Measurements from ENCODE around the gene PTPRE.

Gene PTPRE

GRCh38 chr10:128047991-128048818 is 141.3 kb downstream of the PTPRE start:
- Histone ChIP-seq H3K36me3 (ENCODE audit: control insufficient read depth, low read length) (peaks cover 22% of the 10 kb centered on the region), H3K4me1 (ENCODE audit: control insufficient read depth, low read length) (peaks cover 56% of the 10 kb centered on the region), H4K20me1 (ENCODE audit: control insufficient read depth, insufficient read depth, low read depth, low read length) (no peaks in the 10 kb centered on the region), H3K4me3 (ENCODE audit: low read length) (peak overlapping the region; percentile 88), H3K9me3 (ENCODE audit: control insufficient read depth, insufficient read depth, low read length) (no peaks in the 10 kb centered on the region), H3K27ac (ENCODE audit: low read depth, low read length) (peak overlapping the region; percentile 80), H3K9me2 (replicated peaks; ENCODE audit: control insufficient read depth, low read length) (no peaks in the 10 kb centered on the region), H3K79me2 (ENCODE audit: control insufficient read depth, low read length) (peaks cover 28% of the 10 kb centered on the region), H3F3A (ENCODE audit: control insufficient read depth, insufficient read depth) (peaks cover 6% of the 10 kb centered on the region), H3K27me3 (ENCODE audit: control insufficient read depth, low read length) (no peaks in the 10 kb centered on the region), H3K4me2 (ENCODE audit: low read length) (peak overlapping the region; percentile 91)
- TF ChIP-seq EZH2phosphoT487 (IDR thresholded peaks at IDR 0.05; ENCODE audit: borderline replicate concordance, low read length): no peak
- TF ChIP-seq, protein P1, sequence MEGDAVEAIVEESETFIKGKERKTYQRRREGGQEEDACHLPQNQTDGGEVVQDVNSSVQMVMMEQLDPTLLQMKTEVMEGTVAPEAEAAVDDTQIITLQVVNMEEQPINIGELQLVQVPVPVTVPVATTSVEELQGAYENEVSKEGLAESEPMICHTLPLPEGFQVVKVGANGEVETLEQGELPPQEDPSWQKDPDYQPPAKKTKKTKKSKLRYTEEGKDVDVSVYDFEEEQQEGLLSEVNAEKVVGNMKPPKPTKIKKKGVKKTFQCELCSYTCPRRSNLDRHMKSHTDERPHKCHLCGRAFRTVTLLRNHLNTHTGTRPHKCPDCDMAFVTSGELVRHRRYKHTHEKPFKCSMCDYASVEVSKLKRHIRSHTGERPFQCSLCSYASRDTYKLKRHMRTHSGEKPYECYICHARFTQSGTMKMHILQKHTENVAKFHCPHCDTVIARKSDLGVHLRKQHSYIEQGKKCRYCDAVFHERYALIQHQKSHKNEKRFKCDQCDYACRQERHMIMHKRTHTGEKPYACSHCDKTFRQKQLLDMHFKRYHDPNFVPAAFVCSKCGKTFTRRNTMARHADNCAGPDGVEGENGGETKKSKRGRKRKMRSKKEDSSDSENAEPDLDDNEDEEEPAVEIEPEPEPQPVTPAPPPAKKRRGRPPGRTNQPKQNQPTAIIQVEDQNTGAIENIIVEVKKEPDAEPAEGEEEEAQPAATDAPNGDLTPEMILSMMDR (IDR thresholded peaks at IDR 0.05; ENCODE audit: low read depth, low read length, poor library complexity, severe bottlenecking): no peak

DNA sequence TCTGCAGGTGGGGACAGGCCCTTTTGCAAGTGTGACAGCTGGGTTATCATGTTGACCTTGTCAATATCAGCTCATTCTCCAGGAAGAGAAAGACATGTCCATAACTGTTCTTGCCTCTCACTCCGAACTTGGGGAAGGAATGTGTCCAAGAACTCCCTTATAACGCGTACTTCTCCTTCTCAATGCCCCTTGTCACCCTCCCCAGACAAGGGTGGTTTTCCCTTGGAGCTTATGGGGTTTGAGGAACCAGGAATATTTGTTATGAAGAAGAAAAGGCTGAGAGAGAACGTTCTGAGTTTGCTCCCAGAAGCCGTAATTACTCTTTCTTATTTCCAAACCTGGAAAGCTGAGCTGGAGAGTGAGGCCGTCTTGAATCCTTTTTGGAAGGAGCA is 141.9 kb downstream of the PTPRE start:
- Histone ChIP-seq H3K4me3 (ENCODE audit: low read length) (peak overlapping the region; percentile 88), H3K4me2 (ENCODE audit: low read length) (peak overlapping the region; percentile 91), H3K79me2 (ENCODE audit: control insufficient read depth, low read length) (peaks cover 28% of the 10 kb centered on the region), H3K4me1 (ENCODE audit: control insufficient read depth, low read length) (peaks cover 58% of the 10 kb centered on the region), H4K20me1 (ENCODE audit: control insufficient read depth, insufficient read depth, low read depth, low read length) (no peaks in the 10 kb centered on the region), H3K9me2 (replicated peaks; ENCODE audit: control insufficient read depth, low read length) (no peaks in the 10 kb centered on the region), H3K27ac (ENCODE audit: low read depth, low read length) (peak overlapping the region; percentile 80), H3K27me3 (ENCODE audit: control insufficient read depth, low read length) (no peaks in the 10 kb centered on the region), H3K36me3 (ENCODE audit: control insufficient read depth, low read length) (peaks cover 22% of the 10 kb centered on the region), H3F3A (ENCODE audit: control insufficient read depth, insufficient read depth) (peaks cover 6% of the 10 kb centered on the region), H3K9me3 (ENCODE audit: control insufficient read depth, insufficient read depth, low read length) (no peaks in the 10 kb centered on the region)
- TF ChIP-seq, protein P1 (IDR thresholded peaks at IDR 0.05; ENCODE audit: low read depth, low read length, poor library complexity, severe bottlenecking): no peak
- TF ChIP-seq EZH2phosphoT487 (IDR thresholded peaks at IDR 0.05; ENCODE audit: borderline replicate concordance, low read length): no peak

DNA sequence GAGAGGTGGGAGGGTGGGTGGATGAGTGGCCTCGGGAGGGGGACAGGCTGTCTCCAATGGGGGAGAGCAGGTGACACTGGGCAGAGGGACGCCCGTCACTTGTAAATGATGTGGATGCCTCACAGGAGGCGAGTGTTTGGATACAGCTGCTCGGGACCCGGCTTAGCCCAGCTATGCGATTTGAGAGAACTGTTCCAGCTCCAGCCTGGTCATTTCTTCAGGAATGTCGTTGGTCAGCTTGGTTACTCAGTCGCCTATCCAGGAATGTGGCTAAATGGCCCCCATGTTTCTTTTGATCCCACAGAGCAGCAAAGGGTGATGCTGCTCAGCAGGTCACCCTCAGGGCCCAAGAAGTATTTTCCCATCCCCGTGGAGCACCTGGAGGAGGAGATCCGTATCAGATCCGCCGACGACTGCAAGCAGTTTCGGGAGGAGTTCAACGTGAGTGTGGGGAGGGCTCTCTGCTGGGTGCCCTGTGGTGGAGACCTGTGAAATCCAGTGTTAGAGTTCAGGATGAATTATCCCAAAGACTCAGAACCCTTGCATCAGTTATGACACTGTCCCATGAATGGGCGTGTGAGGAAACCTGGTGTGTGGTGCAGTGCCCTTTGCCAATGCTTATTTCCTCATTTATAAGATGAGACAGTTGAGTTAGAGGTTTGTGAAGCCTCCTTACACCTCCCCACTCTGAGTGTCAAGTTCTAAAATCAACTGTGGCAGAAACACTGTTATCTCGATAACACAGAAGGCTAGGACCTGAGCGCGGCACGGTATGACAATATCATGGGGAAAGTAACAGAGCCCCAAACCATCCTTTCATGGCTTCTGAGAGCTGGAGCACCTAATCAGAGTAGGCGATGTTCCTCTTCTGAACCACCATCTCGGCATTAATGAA is 142.6 kb downstream of the PTPRE start:
- Histone ChIP-seq H3F3A (ENCODE audit: control insufficient read depth, insufficient read depth) (peaks cover 6% of the 10 kb centered on the region), H3K27ac (ENCODE audit: low read depth, low read length) (no peak overlapping the region), H3K4me2 (ENCODE audit: low read length) (peak overlapping the region; percentile 91), H3K4me3 (ENCODE audit: low read length) (peak overlapping the region; percentile 88), H3K9me2 (replicated peaks; ENCODE audit: control insufficient read depth, low read length) (no peaks in the 10 kb centered on the region), H3K36me3 (ENCODE audit: control insufficient read depth, low read length) (peaks cover 22% of the 10 kb centered on the region), H3K79me2 (ENCODE audit: control insufficient read depth, low read length) (peaks cover 28% of the 10 kb centered on the region), H3K4me1 (ENCODE audit: control insufficient read depth, low read length) (peaks cover 58% of the 10 kb centered on the region), H4K20me1 (ENCODE audit: control insufficient read depth, insufficient read depth, low read depth, low read length) (no peaks in the 10 kb centered on the region), H3K27me3 (ENCODE audit: control insufficient read depth, low read length) (no peaks in the 10 kb centered on the region), H3K9me3 (ENCODE audit: control insufficient read depth, insufficient read depth, low read length) (no peaks in the 10 kb centered on the region)
- TF ChIP-seq, protein P1 (IDR thresholded peaks at IDR 0.05; ENCODE audit: low read depth, low read length, poor library complexity, severe bottlenecking): no peak
- no peak for TF ChIP-seq EZH2phosphoT487 (IDR thresholded peaks at IDR 0.05; ENCODE audit: borderline replicate concordance, low read length)
